ENCODE data around the gene PARN. TPM values are rescaled to one million over a fixed set of nuclear protein-coding genes. Genes with fewer than 3 reads are reported as not detected.

PARN gene
- total RNA-seq, 1 experiment from 2014 or later: 57.8 TPM

DNA sequence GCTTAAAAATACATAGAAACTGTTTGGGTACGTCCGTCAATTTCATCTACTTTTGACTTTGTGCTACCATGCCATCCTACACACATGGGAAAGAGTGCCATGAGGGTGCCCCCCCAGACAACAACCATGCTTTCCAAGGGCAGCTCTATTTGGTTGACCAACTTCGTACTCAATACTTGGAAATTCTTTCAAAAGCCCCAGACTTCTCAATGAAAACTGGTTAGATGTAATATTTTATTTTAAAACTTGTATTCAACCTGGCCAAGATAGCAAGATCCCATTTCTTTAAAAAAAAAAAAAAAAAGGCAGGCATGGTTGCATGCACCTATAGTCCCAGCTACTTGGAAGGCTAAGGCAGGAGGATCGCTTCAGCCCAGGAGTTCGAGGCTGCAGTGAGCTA, 98.4 kb downstream of the PARN start:
- DNase-seq (ENCODE audit: low read depth, low spot score) (no peak), ATAC-seq (no peak)
- in situ Hi-C loops (cut with HindIII; ENCODE audit: low pct_unique_long_range_greater_than_20kb, low sequenced_read_pairs): no loop called here
- ChIA-PET POLR2A (no interaction called here), CTCF (interaction anchor here (0.6 to 0.7 kb wide), 3 partner anchors 42 to 565 kb away, joined by 3 to 6 read pairs (median 5); no protein-coding TSS in a partner anchor)
- Histone ChIP-seq H3K27me3 (ENCODE audit: control insufficient read depth, insufficient read depth, low read length) (no peaks in the 10 kb centered on the region), H3K27ac (ENCODE audit: low read length) (no peak overlapping the region), H3K36me3 (ENCODE audit: control insufficient read depth, insufficient read depth, low read length) (no peaks in the 10 kb centered on the region), H3K9me3 (ENCODE audit: control insufficient read depth, insufficient read depth, low read depth, low read length) (no peaks in the 10 kb centered on the region), H3K4me3 (ENCODE audit: low read depth in 2 of 2, low read length in 2 of 2) (no peak overlapping the region), H3K4me1 (ENCODE audit: control insufficient read depth, insufficient read depth, low read length) (peaks cover 8% of the 10 kb centered on the region)
- intact Hi-C loops (cut with micrococcal nuclease; ENCODE audit: unreplicated experiment): no loop called here
- TF ChIP-seq TCF7L2 (IDR thresholded peaks at IDR 0.05; ENCODE audit: low read depth, low read length) (no peak), SIN3A (IDR thresholded peaks at IDR 0.05; ENCODE audit: borderline replicate concordance, insufficient read depth, low read depth, low read length) (no peak), POLR2AphosphoS5 (IDR thresholded peaks at IDR 0.05; ENCODE audit: low read depth, low read length) (no peak)
- TF ChIP-seq, protein P1, sequence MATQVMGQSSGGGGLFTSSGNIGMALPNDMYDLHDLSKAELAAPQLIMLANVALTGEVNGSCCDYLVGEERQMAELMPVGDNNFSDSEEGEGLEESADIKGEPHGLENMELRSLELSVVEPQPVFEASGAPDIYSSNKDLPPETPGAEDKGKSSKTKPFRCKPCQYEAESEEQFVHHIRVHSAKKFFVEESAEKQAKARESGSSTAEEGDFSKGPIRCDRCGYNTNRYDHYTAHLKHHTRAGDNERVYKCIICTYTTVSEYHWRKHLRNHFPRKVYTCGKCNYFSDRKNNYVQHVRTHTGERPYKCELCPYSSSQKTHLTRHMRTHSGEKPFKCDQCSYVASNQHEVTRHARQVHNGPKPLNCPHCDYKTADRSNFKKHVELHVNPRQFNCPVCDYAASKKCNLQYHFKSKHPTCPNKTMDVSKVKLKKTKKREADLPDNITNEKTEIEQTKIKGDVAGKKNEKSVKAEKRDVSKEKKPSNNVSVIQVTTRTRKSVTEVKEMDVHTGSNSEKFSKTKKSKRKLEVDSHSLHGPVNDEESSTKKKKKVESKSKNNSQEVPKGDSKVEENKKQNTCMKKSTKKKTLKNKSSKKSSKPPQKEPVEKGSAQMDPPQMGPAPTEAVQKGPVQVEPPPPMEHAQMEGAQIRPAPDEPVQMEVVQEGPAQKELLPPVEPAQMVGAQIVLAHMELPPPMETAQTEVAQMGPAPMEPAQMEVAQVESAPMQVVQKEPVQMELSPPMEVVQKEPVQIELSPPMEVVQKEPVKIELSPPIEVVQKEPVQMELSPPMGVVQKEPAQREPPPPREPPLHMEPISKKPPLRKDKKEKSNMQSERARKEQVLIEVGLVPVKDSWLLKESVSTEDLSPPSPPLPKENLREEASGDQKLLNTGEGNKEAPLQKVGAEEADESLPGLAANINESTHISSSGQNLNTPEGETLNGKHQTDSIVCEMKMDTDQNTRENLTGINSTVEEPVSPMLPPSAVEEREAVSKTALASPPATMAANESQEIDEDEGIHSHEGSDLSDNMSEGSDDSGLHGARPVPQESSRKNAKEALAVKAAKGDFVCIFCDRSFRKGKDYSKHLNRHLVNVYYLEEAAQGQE (IDR thresholded peaks at IDR 0.05; ENCODE audit: insufficient read depth in 1 of 2, low read depth in 2 of 2, low read length in 1 of 2): no peak
- TF ChIP-seq, protein P2, sequence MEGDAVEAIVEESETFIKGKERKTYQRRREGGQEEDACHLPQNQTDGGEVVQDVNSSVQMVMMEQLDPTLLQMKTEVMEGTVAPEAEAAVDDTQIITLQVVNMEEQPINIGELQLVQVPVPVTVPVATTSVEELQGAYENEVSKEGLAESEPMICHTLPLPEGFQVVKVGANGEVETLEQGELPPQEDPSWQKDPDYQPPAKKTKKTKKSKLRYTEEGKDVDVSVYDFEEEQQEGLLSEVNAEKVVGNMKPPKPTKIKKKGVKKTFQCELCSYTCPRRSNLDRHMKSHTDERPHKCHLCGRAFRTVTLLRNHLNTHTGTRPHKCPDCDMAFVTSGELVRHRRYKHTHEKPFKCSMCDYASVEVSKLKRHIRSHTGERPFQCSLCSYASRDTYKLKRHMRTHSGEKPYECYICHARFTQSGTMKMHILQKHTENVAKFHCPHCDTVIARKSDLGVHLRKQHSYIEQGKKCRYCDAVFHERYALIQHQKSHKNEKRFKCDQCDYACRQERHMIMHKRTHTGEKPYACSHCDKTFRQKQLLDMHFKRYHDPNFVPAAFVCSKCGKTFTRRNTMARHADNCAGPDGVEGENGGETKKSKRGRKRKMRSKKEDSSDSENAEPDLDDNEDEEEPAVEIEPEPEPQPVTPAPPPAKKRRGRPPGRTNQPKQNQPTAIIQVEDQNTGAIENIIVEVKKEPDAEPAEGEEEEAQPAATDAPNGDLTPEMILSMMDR (IDR thresholded peaks at IDR 0.05): no peak
- BruUV-seq (replicated peaks): no TSS peak

DNA sequence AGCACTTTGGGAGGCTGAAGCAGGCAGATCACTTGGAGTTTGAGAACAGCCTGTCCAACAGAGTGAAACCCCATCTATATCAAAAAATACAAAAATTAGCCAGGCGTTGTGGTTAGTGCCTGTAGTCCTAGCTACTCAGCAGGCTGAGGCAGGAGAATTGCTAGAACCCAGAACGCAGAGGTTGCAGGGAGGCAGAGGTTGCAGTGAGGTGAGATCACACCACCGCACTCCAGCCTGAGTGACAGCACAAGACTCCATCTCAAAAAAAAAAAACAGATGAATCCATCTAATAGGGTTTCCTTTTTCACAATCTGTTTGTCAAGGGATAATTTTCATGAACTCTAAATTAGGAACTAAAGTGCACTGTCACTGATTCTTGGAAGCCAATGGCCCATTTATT, 99.0 kb downstream of the PARN start:
- H3K9me3 ChIP-seq (ENCODE audit: control insufficient read depth, insufficient read depth, low read depth, low read length): no peaks in the 10 kb centered on the region
- TF ChIP-seq, protein P2 (IDR thresholded peaks at IDR 0.05): no peak
- TF ChIP-seq POLR2AphosphoS5 (IDR thresholded peaks at IDR 0.05; ENCODE audit: low read depth, low read length): no peak
- no peak for TF ChIP-seq SIN3A (IDR thresholded peaks at IDR 0.05; ENCODE audit: borderline replicate concordance, insufficient read depth, low read depth, low read length)
- TF ChIP-seq, protein P1 (IDR thresholded peaks at IDR 0.05; ENCODE audit: insufficient read depth in 1 of 2, low read depth in 2 of 2, low read length in 1 of 2): no peak
- TF ChIP-seq TCF7L2 (IDR thresholded peaks at IDR 0.05; ENCODE audit: low read depth, low read length): no peak
- ATAC-seq (no peak), DNase-seq (ENCODE audit: low read depth, low spot score) (no peak)
- no TSS peak for BruUV-seq (replicated peaks)
- H3K27me3 ChIP-seq (ENCODE audit: control insufficient read depth, insufficient read depth, low read length): no peaks in the 10 kb centered on the region
- H3K4me1 ChIP-seq (ENCODE audit: control insufficient read depth, insufficient read depth, low read length): peaks cover 8% of the 10 kb centered on the region
- H3K27ac ChIP-seq (ENCODE audit: low read length): no peak overlapping the region
- in situ Hi-C loops (cut with HindIII; ENCODE audit: low pct_unique_long_range_greater_than_20kb, low sequenced_read_pairs): no loop called here
- POLR2A ChIA-PET: no interaction called here
- no peak overlapping the region for H3K4me3 ChIP-seq (ENCODE audit: low read depth in 2 of 2, low read length in 2 of 2)
- no peaks in the 10 kb centered on the region for H3K36me3 ChIP-seq (ENCODE audit: control insufficient read depth, insufficient read depth, low read length)
- intact Hi-C loops (cut with micrococcal nuclease; ENCODE audit: unreplicated experiment): no loop called here
- CTCF ChIA-PET: interaction anchor here (0.7 kb wide), 1 partner anchor 232 kb away, joined by 5 read pairs; no protein-coding TSS in a partner anchor
